GM12878 (cell line): ENCODE measurements around the gene COA4. TPM values are rescaled to one million over a fixed set of nuclear protein-coding genes. Genes with fewer than 3 reads are reported as not detected.

Experiments used
- ATAC-seq: fragments of 200-7000 bp; cut with Tn5 transposase; 3 replicates; pipeline ENCODE4 v1.9.1; 2020; ENCODE audit warnings: mild to moderate bottlenecking, moderate library complexity
- BruUV-seq: library from RNA; stranded (reverse); fragments of 400-500 nt; replicated peaks from 2 replicates; lab custom pipeline; 2021; lab: Mats Ljungman, UMichigan
- CTCF ChIA-PET: fragments of 300-600 bp; sonication (Branson Sonifier 250); formaldehyde crosslinking; extraction: SDS; loops from one replicate; lab custom pipeline; 2021; ENCODE audit warnings: inconsistent platforms; lab: Yijun Ruan, JAX
- POLR2A ChIA-PET: fragments of 350-600 bp; formaldehyde crosslinking; extraction: SDS; loops from one replicate; lab custom pipeline; 2021; ENCODE audit warnings: inconsistent platforms; lab: Charles Lee
- RAD21 ChIA-PET: fragments of 300-600 bp; sonication (Branson Sonifier 250); formaldehyde crosslinking; loops from one replicate; lab custom pipeline; 2023; ENCODE audit warnings: antibody characterized with exemption; ENCODE audit not compliant: unreplicated experiment; lab: Charles Lee
- SMC1A ChIA-PET: fragments of 300-600 bp; sonication (Branson Sonifier 250); formaldehyde crosslinking; loops from one replicate; lab custom pipeline; 2023; ENCODE audit not compliant: unreplicated experiment, uncharacterized antibody; lab: Charles Lee
- DNase-seq: peaks from one replicate; pipeline ENCODE4 v3.0.0-alpha.2; 2011; ENCODE audit warnings: low read depth, low spot score
- FAIRE-seq: peaks from 3 replicates; lab custom pipeline; 2011; peaks lifted over from hg19 to GRCh38; lab: Jason Lieb, UNC
- H2AFZ ChIP-seq: 2 replicates; pipeline ENCODE4 v1.6.0; 2011; ENCODE audit warnings: low read depth, low read length, control low read depth; ENCODE audit not compliant: control insufficient read depth
- H3K27ac ChIP-seq: 2 replicates; pipeline ENCODE4 v1.5.1; 2011; ENCODE audit warnings: control low read depth; ENCODE audit not compliant: control insufficient read depth, insufficient read depth
- H3K27me3 ChIP-seq, 2 experiments: replicated peaks in 1 of 2; 2 replicates each; pipeline versions ENCODE4 v1.6.0 to v1.6.1; 2011; ENCODE audit warnings: low read length in 1 of 2; ENCODE audit not compliant: control insufficient read depth in 2 of 2, insufficient read depth in 2 of 2
- H3K36me3 ChIP-seq, 2 experiments: 2 replicates each; pipeline ENCODE4 v1.5.1; 2011; ENCODE audit warnings: low read length in 1 of 2; ENCODE audit not compliant: control insufficient read depth in 2 of 2, insufficient read depth in 2 of 2
- H3K4me1 ChIP-seq: 2 replicates; pipeline ENCODE4 v1.6.1; 2011; ENCODE audit warnings: mild to moderate bottlenecking, low read length, moderate library complexity, mixed read lengths; ENCODE audit not compliant: control insufficient read depth, insufficient read depth
- H3K4me2 ChIP-seq: 2 replicates; pipeline ENCODE4 v1.6.0; 2011; ENCODE audit warnings: control low read depth; ENCODE audit not compliant: control insufficient read depth, insufficient read depth
- H3K4me3 ChIP-seq: fragments of 200-600 bp; sonication (generic); 2 replicates; pipeline ENCODE4 v1.5.1; 2016
- H3K79me2 ChIP-seq: 2 replicates; pipeline ENCODE4 v1.6.0; 2011; ENCODE audit warnings: low read length; ENCODE audit not compliant: control insufficient read depth, insufficient read depth
- H3K9ac ChIP-seq: 2 replicates; pipeline ENCODE4 v1.8.0; 2011; ENCODE audit warnings: low read length, control low read depth, mixed read lengths; ENCODE audit not compliant: control insufficient read depth, insufficient read depth
- H3K9me3 ChIP-seq: replicated peaks from 3 replicates; pipeline ENCODE4 v1.5.1; 2011; ENCODE audit warnings: mild to moderate bottlenecking, low read length; ENCODE audit not compliant: control insufficient read depth, insufficient read depth
- H4K20me1 ChIP-seq: 2 replicates; pipeline ENCODE4 v1.6.0; 2011; ENCODE audit not compliant: control insufficient read depth, insufficient read depth
- ATF7 ChIP-seq: fragments of 450-650 bp; IDR thresholded peaks from 2 replicates; pipeline ENCODE4 v1.6.1; 2016; ENCODE audit warnings: low read depth, mild to moderate bottlenecking
- E2F4 ChIP-seq: IDR thresholded peaks from 2 replicates; pipeline ENCODE4 v1.6.1; 2012; ENCODE audit warnings: low read depth, low read length, improper control_type of control experiment
- EP300 ChIP-seq, 2 experiments: fragments of 150-350 bp in 1 of 2; IDR thresholded peaks; 2 replicates each; pipeline ENCODE4 v1.6.1; 2011 to 2012; ENCODE audit warnings: low read depth in 2 of 2, low read length in 2 of 2, borderline replicate concordance in 1 of 2, improper control_type of control experiment in 1 of 2, inconsistent platforms in 1 of 2; ENCODE audit not compliant: control insufficient read depth in 1 of 2
- NFYA ChIP-seq: IDR thresholded peaks from 2 replicates; pipeline ENCODE4 v1.6.1; 2011; ENCODE audit warnings: low read depth, mild to moderate bottlenecking, low read length, improper control_type of control experiment, borderline replicate concordance
- RELA ChIP-seq: fragments of 450-650 bp; IDR thresholded peaks from 2 replicates; pipeline ENCODE4 v1.8.0; 2014; ENCODE audit warnings: borderline replicate concordance; ENCODE audit not compliant: partially characterized antibody
- WGBS: methylation state at CpG from one replicate; pipeline ENCODE4 v1.1.6; 2016; ENCODE audit warnings: low lambda C conversion rate; ENCODE audit not compliant: insufficient replicate concordance, insufficient coverage; ENCODE audit errors: missing lambda C conversion rate; 5-methylcytosine and 5-hydroxymethylcytosine counted together
- in situ Hi-C: fragments of 300-500 bp; cut with MboI; formaldehyde crosslinking; loops from 9 replicates; pipeline ENCODE4 v1.14.3; 2018; ENCODE audit warnings: mixed read lengths
- intact Hi-C: fragments of 100-400 bp; cut with micrococcal nuclease; formaldehyde crosslinking; loops from one replicate; pipeline ENCODE4 v1.14.2; 2022; ENCODE audit not compliant: unreplicated experiment
- polyA plus RNA-seq, 11 experiments: library from polyadenylated mRNA; depleted of rRNA in 4 of 11; unstranded in 6 of 11; stranded (reverse) in 5 of 11; fragments of >200 nt; fragmentation: Nextera tagmentation in 4 of 11; fragmentation: Illumina TruSeq in 1 of 11; extraction: Ambion mirVana in 4 of 11; extraction: Trizol in 1 of 11; gene quantifications; 1 replicate in 1 of 11; 2 replicates in 10 of 11; pipeline versions ENCODE4 v1.2.1 to v1.2.3, GENCODE V29; 2011 to 2016; ENCODE audit warnings: inconsistent platforms in 2 of 11, missing spikeins in 2 of 11, low read depth in 1 of 11
- total RNA-seq, 4 experiments: library from RNA; depleted of rRNA in 3 of 4; stranded (reverse); fragments of >200 nt in 3 of 4; fragmentation: Illumina TruSeq in 1 of 4; extraction: Trizol in 1 of 4; gene quantifications; 2 replicates each; pipeline versions ENCODE4 v1.2.1 to v1.2.3, GENCODE V29; 2013 to 2021

The COA4 gene
- total and polyA plus RNA-seq, 10 of the 15 experiments (the other 5 are each of a cell fraction or from before 2014, with no cell fraction given) = 84.8 to 180 (median 104) TPM

GRCh38 chr11:73830261-73830660, 46.4 kb downstream of the COA4 start:
- ChIA-PET CTCF (no interaction called here), POLR2A (no interaction called here), RAD21 (no interaction called here), SMC1A (no interaction called here)
- no peak overlapping the region for H3K4me2 ChIP-seq
- no peaks in the 10 kb centered on the region for H3K4me1 ChIP-seq
- H3K79me2 ChIP-seq = no peaks in the 10 kb centered on the region
- no peak for ATAC-seq
- no peaks in the 10 kb centered on the region for H4K20me1 ChIP-seq
- in situ Hi-C loops = no loop called here
- H3K4me3 ChIP-seq = no peak overlapping the region
- intact Hi-C loops = no loop called here
- no peak overlapping the region for H2AFZ ChIP-seq
- H3K9ac ChIP-seq = no peak overlapping the region
- no peaks in the 10 kb centered on the region for H3K9me3 ChIP-seq
- DNase-seq = no peak
- H3K27ac ChIP-seq = no peak overlapping the region
- H3K36me3 ChIP-seq = peaks cover 0 to 6% of the 10 kb centered on the region in 2 experiments; a peak in 1 of 4 replicates
- no peak for FAIRE-seq
- H3K27me3 ChIP-seq = no peaks in the 10 kb centered on the region
- 41% methylated on average over 1 of the region's 1 CpG for WGBS
- TF ChIP-seq E2F4 (no peak), ATF7 (no peak), EP300 (IDR thresholded peaks at IDR 0.05; ENCODE audit: borderline replicate concordance in 1 of 2, control insufficient read depth in 1 of 2, low read depth in 2 of 2, low read length in 2 of 2) (no peak), RELA (no peak), NFYA (no peak)
- BruUV-seq = no TSS peak

Other genes with a start within 250 kb of the COA4 start
- 0.98 and 2.0 TPM in 2 replicates for gene PLEKHB1, start 230.3 kb downstream of the COA4 start, total RNA-seq (2014; rRNA removed)
- 0.58 and 0.97 TPM in 2 replicates for gene PLEKHB1, start 230.3 kb downstream of the COA4 start, total RNA-seq (2014; rRNA removed; fragmentation: Illumina TruSeq; extraction: Trizol)
- gene PLEKHB1, start 230.3 kb downstream of the COA4 start, total RNA-seq (2021) = 1.0 and 2.6 TPM in 2 replicates
- gene PLEKHB1, start 230.3 kb downstream of the COA4 start, polyA plus RNA-seq (2011; rRNA removed) = 1.9 and 2.3 TPM in 2 replicates
- 0.82 and 0.88 TPM in 2 replicates for gene PLEKHB1, start 230.3 kb downstream of the COA4 start, polyA plus RNA-seq (2014; fragmentation: Illumina TruSeq; extraction: Trizol)
- gene PLEKHB1, start 230.3 kb downstream of the COA4 start, polyA plus RNA-seq (2014; fragmentation: Nextera tagmentation; extraction: Ambion mirVana) = 1 to 10 TPM in 1 of 2 experiments, under 1 TPM in 1; 0.79 to 1.1 TPM
- gene PLEKHB1, start 230.3 kb downstream of the COA4 start, polyA plus RNA-seq (2014; rRNA removed) = 1.6 and 3.1 TPM in 2 replicates
- 1 to 10 TPM in 1 of 2 experiments, not detected in 1; 1.5 TPM for gene PLEKHB1, start 230.3 kb downstream of the COA4 start, polyA plus RNA-seq (2016; fragmentation: Nextera tagmentation; extraction: Ambion mirVana)
- gene RAB6A, start 115.8 kb downstream of the COA4 start, total RNA-seq (2014; rRNA removed) = 23.9 and 27.7 TPM in 2 replicates
- gene RAB6A, start 115.8 kb downstream of the COA4 start, total RNA-seq (2014; rRNA removed; fragmentation: Illumina TruSeq; extraction: Trizol) = 27.7 and 27.9 TPM in 2 replicates
- 41.7 and 47.4 TPM in 2 replicates for gene RAB6A, start 115.8 kb downstream of the COA4 start, total RNA-seq (2021)
- gene RAB6A, start 115.8 kb downstream of the COA4 start, polyA plus RNA-seq (2011; rRNA removed) = 107 and 148 TPM in 2 replicates
- gene RAB6A, start 115.8 kb downstream of the COA4 start, polyA plus RNA-seq (2014; fragmentation: Illumina TruSeq; extraction: Trizol) = 40.3 and 53.0 TPM in 2 replicates
- 10 to 100 TPM in 1 of 2 experiments, 1 to 10 TPM in 1; 9.8 to 10.9 TPM for gene RAB6A, start 115.8 kb downstream of the COA4 start, polyA plus RNA-seq (2014; fragmentation: Nextera tagmentation; extraction: Ambion mirVana)
- gene RAB6A, start 115.8 kb downstream of the COA4 start, polyA plus RNA-seq (2014; rRNA removed) = 25.9 and 29.8 TPM in 2 replicates
- gene RAB6A, start 115.8 kb downstream of the COA4 start, polyA plus RNA-seq (2016; fragmentation: Nextera tagmentation; extraction: Ambion mirVana) = 10 to 100 TPM; 48.4 to 50.0 TPM
- 63.1 and 79.3 TPM in 2 replicates for gene MRPL48, start 89.0 kb downstream of the COA4 start, total RNA-seq (2014; rRNA removed)
- 67.7 and 74.5 TPM in 2 replicates for gene MRPL48, start 89.0 kb downstream of the COA4 start, total RNA-seq (2014; rRNA removed; fragmentation: Illumina TruSeq; extraction: Trizol)
- 42.2 and 50.6 TPM in 2 replicates for gene MRPL48, start 89.0 kb downstream of the COA4 start, total RNA-seq (2021)
- gene MRPL48, start 89.0 kb downstream of the COA4 start, polyA plus RNA-seq (2011; rRNA removed) = 92.4 and 101 TPM in 2 replicates
- 46.7 and 47.1 TPM in 2 replicates for gene MRPL48, start 89.0 kb downstream of the COA4 start, polyA plus RNA-seq (2014; fragmentation: Illumina TruSeq; extraction: Trizol)
- 100 to 1,000 TPM; 149 to 159 TPM for gene MRPL48, start 89.0 kb downstream of the COA4 start, polyA plus RNA-seq (2014; fragmentation: Nextera tagmentation; extraction: Ambion mirVana)
- gene MRPL48, start 89.0 kb downstream of the COA4 start, polyA plus RNA-seq (2014; rRNA removed) = 51.5 and 56.4 TPM in 2 replicates
- gene MRPL48, start 89.0 kb downstream of the COA4 start, polyA plus RNA-seq (2016; fragmentation: Nextera tagmentation; extraction: Ambion mirVana) = 100 to 1,000 TPM; 110 to 113 TPM
- 13.7 and 15.5 TPM in 2 replicates for gene PAAF1, start 153 bp upstream of the COA4 start, total RNA-seq (2014; rRNA removed)
- gene PAAF1, start 153 bp upstream of the COA4 start, total RNA-seq (2014; rRNA removed; fragmentation: Illumina TruSeq; extraction: Trizol) = 15.2 and 16.2 TPM in 2 replicates
- gene PAAF1, start 153 bp upstream of the COA4 start, total RNA-seq (2021) = 25.1 and 25.7 TPM in 2 replicates
- gene PAAF1, start 153 bp upstream of the COA4 start, polyA plus RNA-seq (2011; rRNA removed) = 26.2 and 26.7 TPM in 2 replicates
- gene PAAF1, start 153 bp upstream of the COA4 start, polyA plus RNA-seq (2014; fragmentation: Illumina TruSeq; extraction: Trizol) = 32.1 and 46.4 TPM in 2 replicates
- gene PAAF1, start 153 bp upstream of the COA4 start, polyA plus RNA-seq (2014; fragmentation: Nextera tagmentation; extraction: Ambion mirVana) = 10 to 100 TPM; 51.8 to 55.9 TPM
- 17.7 and 19.4 TPM in 2 replicates for gene PAAF1, start 153 bp upstream of the COA4 start, polyA plus RNA-seq (2014; rRNA removed)
- 10 to 100 TPM; 60.2 to 70.6 TPM for gene PAAF1, start 153 bp upstream of the COA4 start, polyA plus RNA-seq (2016; fragmentation: Nextera tagmentation; extraction: Ambion mirVana)
- not detected in 2 replicates for gene DNAJB13, start 74.2 kb upstream of the COA4 start, total RNA-seq (2014; rRNA removed)
- not detected in 2 replicates for gene DNAJB13, start 74.2 kb upstream of the COA4 start, total RNA-seq (2014; rRNA removed; fragmentation: Illumina TruSeq; extraction: Trizol)
- not detected in 2 replicates for gene DNAJB13, start 74.2 kb upstream of the COA4 start, total RNA-seq (2021)
- gene DNAJB13, start 74.2 kb upstream of the COA4 start, polyA plus RNA-seq (2011; rRNA removed) = 0.76 and 0.86 TPM in 2 replicates
- gene DNAJB13, start 74.2 kb upstream of the COA4 start, polyA plus RNA-seq (2014; fragmentation: Illumina TruSeq; extraction: Trizol) = 0.07 TPM in 1 of 2 replicates, not detected in the other
- gene DNAJB13, start 74.2 kb upstream of the COA4 start, polyA plus RNA-seq (2014; fragmentation: Nextera tagmentation; extraction: Ambion mirVana) = not detected
- 0.15 TPM in 1 of 2 replicates, not detected in the other for gene DNAJB13, start 74.2 kb upstream of the COA4 start, polyA plus RNA-seq (2014; rRNA removed)
- gene DNAJB13, start 74.2 kb upstream of the COA4 start, polyA plus RNA-seq (2016; fragmentation: Nextera tagmentation; extraction: Ambion mirVana) = not detected
- 31.1 and 34.0 TPM in 2 replicates for gene UCP2, start 106.0 kb upstream of the COA4 start, total RNA-seq (2014; rRNA removed)
- 32.9 and 36.0 TPM in 2 replicates for gene UCP2, start 106.0 kb upstream of the COA4 start, total RNA-seq (2014; rRNA removed; fragmentation: Illumina TruSeq; extraction: Trizol)
- gene UCP2, start 106.0 kb upstream of the COA4 start, total RNA-seq (2021) = 224 and 237 TPM in 2 replicates
- 27.6 and 52.2 TPM in 2 replicates for gene UCP2, start 106.0 kb upstream of the COA4 start, polyA plus RNA-seq (2011; rRNA removed)
- 122 and 187 TPM in 2 replicates for gene UCP2, start 106.0 kb upstream of the COA4 start, polyA plus RNA-seq (2014; fragmentation: Illumina TruSeq; extraction: Trizol)
- 100 to 1,000 TPM; 122 to 134 TPM for gene UCP2, start 106.0 kb upstream of the COA4 start, polyA plus RNA-seq (2014; fragmentation: Nextera tagmentation; extraction: Ambion mirVana)
- gene UCP2, start 106.0 kb upstream of the COA4 start, polyA plus RNA-seq (2014; rRNA removed) = 158 and 175 TPM in 2 replicates
- gene UCP2, start 106.0 kb upstream of the COA4 start, polyA plus RNA-seq (2016; fragmentation: Nextera tagmentation; extraction: Ambion mirVana) = 100 to 1,000 TPM; 228 to 248 TPM
- gene UCP3, start 132.2 kb upstream of the COA4 start, total RNA-seq (2014; rRNA removed) = 0.71 and 1.4 TPM in 2 replicates
- gene UCP3, start 132.2 kb upstream of the COA4 start, total RNA-seq (2014; rRNA removed; fragmentation: Illumina TruSeq; extraction: Trizol) = 0.88 and 0.94 TPM in 2 replicates
- 1.1 and 1.6 TPM in 2 replicates for gene UCP3, start 132.2 kb upstream of the COA4 start, total RNA-seq (2021)
- gene UCP3, start 132.2 kb upstream of the COA4 start, polyA plus RNA-seq (2011; rRNA removed) = 0.53 and 1.2 TPM in 2 replicates
- gene UCP3, start 132.2 kb upstream of the COA4 start, polyA plus RNA-seq (2014; fragmentation: Illumina TruSeq; extraction: Trizol) = 0.14 and 0.94 TPM in 2 replicates
- under 1 TPM; 0.02 to 0.19 TPM for gene UCP3, start 132.2 kb upstream of the COA4 start, polyA plus RNA-seq (2014; fragmentation: Nextera tagmentation; extraction: Ambion mirVana)
- 1.5 and 1.9 TPM in 2 replicates for gene UCP3, start 132.2 kb upstream of the COA4 start, polyA plus RNA-seq (2014; rRNA removed)
- gene UCP3, start 132.2 kb upstream of the COA4 start, polyA plus RNA-seq (2016; fragmentation: Nextera tagmentation; extraction: Ambion mirVana) = under 1 TPM; 0.23 to 0.58 TPM